Adrenal gland (tissue), 12 donors: ENCODE data around the gene ARG1. TPM values are rescaled to one million over a fixed set of nuclear protein-coding genes. Genes with fewer than 3 reads are reported as not detected.

Experiments used
- DNase-seq, 7 donors: peaks; one replicate each; pipeline ENCODE4 v3.0.0-alpha.2; 2019 to 2020
- H3K27ac ChIP-seq, 5 donors: fragments of 200-600 bp; sonication (generic) in 4 of 5; 1 replicate in 3 of 5; 2 replicates in 2 of 5; pipeline versions ENCODE4 v1.5.1 to v1.8.0; 2016 to 2020; ENCODE audit warnings: mild to moderate bottlenecking in 1 of 5
- H3K27me3 ChIP-seq: fragments of 200-600 bp; 2 replicates; pipeline ENCODE4 v1.8.0; 2021
- H3K36me3 ChIP-seq, 2 donors: fragments of 200-600 bp; replicated peaks in 1 of 2; 1 replicate in 1 of 2; 2 replicates in 1 of 2; pipeline versions ENCODE4 v1.5.1 to v1.8.0; 2018 to 2022
- H3K4me1 ChIP-seq, 2 donors: fragments of 200-600 bp; replicated peaks in 1 of 2; 1 replicate in 1 of 2; 2 replicates in 1 of 2; pipeline versions ENCODE4 v1.5.1 to v1.8.0; 2018 to 2021
- H3K4me3 ChIP-seq, 4 donors: fragments of 200-600 bp; sonication (generic) in 3 of 4; one replicate each; pipeline ENCODE4 v1.5.1; 2016 to 2018
- H3K9me3 ChIP-seq, 3 donors: fragments of 200-600 bp; sonication (generic) in 1 of 3; replicated peaks in 1 of 3; 1 replicate in 2 of 3; 2 replicates in 1 of 3; pipeline versions ENCODE4 v1.5.1 to v1.8.0; 2016 to 2021
- CTCF ChIP-seq, 6 experiments: fragments of 450-650 bp in 4 of 6; fragments of 200-600 bp in 2 of 6; sonication (generic) in 1 of 6; IDR thresholded peaks; 1 replicate in 5 of 6; 2 replicates in 1 of 6; pipeline versions ENCODE4 v1.5.1 to v1.8.0; 2016 to 2021; ENCODE audit warnings: antibody characterized with exemption in 6 of 6, mild to moderate bottlenecking in 2 of 6, moderate library complexity in 1 of 6
- POLR2A ChIP-seq, 2 donors: fragments of 450-650 bp; IDR thresholded peaks; one replicate each; pipeline ENCODE4 v1.6.1; 2017; ENCODE audit warnings: antibody characterized with exemption in 2 of 2, mild to moderate bottlenecking in 2 of 2, moderate library complexity in 1 of 2
- WGBS, 4 donors: extraction: QIAGEN DNeasy Blood & Tissue Kit in 2 of 4; methylation state at CpG; one replicate each; pipeline versions ENCODE4 v1.1.5 to v1.1.7; 2013 to 2017; 5-methylcytosine and 5-hydroxymethylcytosine counted together
- intact Hi-C, 2 donors: fragments of 100-400 bp; cut with DNase I; formaldehyde crosslinking; loops; one replicate each; pipeline versions ENCODE4 v1.14.1 to v1.15.0; 2022 to 2023
- polyA plus RNA-seq, 3 donors: library from polyadenylated mRNA; stranded (reverse); fragments of 200-250 nt in 2 of 3; fragments of 350-450 nt in 1 of 3; fragmentation: Illumina TruSeq in 1 of 3; extraction: RNeasy Lipid Tissue Mini Kit (QIAGEN cat#74804) in 1 of 3; gene quantifications; one replicate each; pipeline ENCODE4 v1.2.3, GENCODE V29; 2013 to 2014
- total RNA-seq, 9 donors: library from RNA; depleted of rRNA in 4 of 9; stranded (reverse); fragments of >200 nt in 4 of 9; fragments of 120-200 nt in 1 of 9; fragmentation: NEBNext Ultra II Directional in 1 of 9; extraction: Animal tissue kit (Norgen Biotek cat#: 25700) in 1 of 9; gene quantifications; one replicate each; pipeline versions ENCODE4 v1.1.0 to v1.2.4, GENCODE V29; 2013 to 2023
- donor health status: healthy with polysubstance abuse.
- donor health status: Bipolar disorder and iron deficiency.
- donor health status: DM: yes; HTN: yes; CAD: no.
- donor health status: DM: no; HTN: no; CAD: no.
- donor health status: DM: no; HTN: no; CAD: no.
- donor health status: DM: yes; HTN: yes; CAD: no.

Gene ARG1
- total and polyA plus RNA-seq, 12 donors = 0.20 to 0.68 (median 0.44) TPM; not detected in 4

DNA sequence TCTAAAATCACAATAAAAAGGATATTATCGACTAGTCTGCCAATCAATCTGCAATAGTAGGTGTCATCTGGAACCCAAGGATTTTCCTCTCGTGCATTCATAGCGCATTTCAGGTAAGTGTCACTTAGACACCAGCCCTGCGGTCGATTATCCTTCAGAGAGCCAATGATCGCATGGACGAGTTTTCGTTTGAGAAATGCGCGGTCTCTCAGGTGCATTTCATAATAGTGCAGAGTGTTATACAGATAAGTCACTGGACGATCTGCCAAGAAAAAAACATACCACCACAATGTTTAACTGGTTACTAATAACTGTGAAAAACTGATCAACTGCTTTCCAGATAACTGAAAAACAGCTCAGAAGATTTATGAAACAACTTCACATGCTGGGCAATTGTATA is 21.0 kb downstream of the ARG1 start:
- Histone ChIP-seq H3K27ac (no peak overlapping the region), H3K4me3 (no peak overlapping the region), H3K4me1 (no peaks in the 10 kb centered on the region), H3K9me3 (no peaks in the 10 kb centered on the region), H3K36me3 (peaks cover 0 to 97% of the 10 kb centered on the region in 2 donors), H3K27me3 (no peaks in the 10 kb centered on the region)
- no peak for DNase-seq
- 94 to 95% (median 94%) methylated on average over 11 of the region's 11 CpGs for WGBS, 4 donors
- TF ChIP-seq POLR2A (IDR thresholded peaks at IDR 0.05) (no peak), CTCF (IDR thresholded peaks at IDR 0.05) (no peak)
- intact Hi-C loops = no loop called here

- Histone ChIP-seq H3K27ac (no peak overlapping the region), H3K4me1 (no peaks in the 10 kb centered on the region), H3K36me3 (peaks cover 0 to 95% of the 10 kb centered on the region in 2 donors), H3K27me3 (no peaks in the 10 kb centered on the region), H3K4me3 (no peak overlapping the region), H3K9me3 (no peaks in the 10 kb centered on the region)
- DNase-seq = no peak
- WGBS, 4 donors = 90 to 94% (median 93%) methylated on average over 3 of the region's 3 CpGs
- intact Hi-C loops = no loop called here
- TF ChIP-seq POLR2A (IDR thresholded peaks at IDR 0.05) (no peak), CTCF (IDR thresholded peaks at IDR 0.05) (peak; percentile 23 to 53 (median 33))
Observed at GRCh38 chr6:131597446-131597845, 24.4 kb downstream of the ARG1 start.

GRCh38 chr6:131600716-131601115 is 27.7 kb downstream of the ARG1 start:
- H3K36me3 ChIP-seq = peaks cover 0 to 95% of the 10 kb centered on the region in 2 donors
- no peak overlapping the region for H3K27ac ChIP-seq
- no peaks in the 10 kb centered on the region for H3K4me1 ChIP-seq
- no peak for DNase-seq
- no peak for TF ChIP-seq CTCF (IDR thresholded peaks at IDR 0.05)
- no peak for TF ChIP-seq POLR2A (IDR thresholded peaks at IDR 0.05)
- intact Hi-C loops = no loop called here
- H3K9me3 ChIP-seq = no peaks in the 10 kb centered on the region
- H3K27me3 ChIP-seq = no peaks in the 10 kb centered on the region
- WGBS, 4 donors = 81 to 90% (median 86%) methylated on average over 4 of the region's 4 CpGs
- H3K4me3 ChIP-seq = no peak overlapping the region

DNA sequence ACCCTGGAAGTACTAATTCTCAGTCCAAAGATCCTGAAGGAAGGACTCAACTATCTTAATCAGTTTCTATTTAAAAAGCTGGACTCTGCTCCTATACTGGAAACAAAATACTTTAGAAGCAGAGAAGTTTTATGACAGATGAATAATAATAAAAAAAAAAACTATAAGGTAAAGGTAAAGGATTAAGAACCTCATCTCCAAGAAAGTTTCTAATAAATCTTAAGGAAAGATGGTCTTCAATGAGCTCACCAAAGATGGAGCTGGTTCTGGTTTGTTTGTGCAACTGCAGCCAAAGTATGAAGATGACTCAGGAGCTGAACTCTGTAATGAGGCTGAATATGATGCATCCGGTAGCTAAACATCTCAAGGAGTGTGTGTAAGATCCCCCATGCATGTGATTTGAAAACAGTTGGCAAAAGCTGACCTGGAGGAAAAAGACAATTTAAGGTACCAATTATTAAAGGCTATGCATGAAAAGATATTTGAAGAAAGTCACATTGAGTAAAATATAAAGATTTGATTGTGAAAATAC is 29.8 kb downstream of the ARG1 start:
- no peak overlapping the region for H3K4me3 ChIP-seq
- no peak for TF ChIP-seq CTCF (IDR thresholded peaks at IDR 0.05)
- no peak for DNase-seq
- intact Hi-C loops = no loop called here
- no peaks in the 10 kb centered on the region for H3K9me3 ChIP-seq
- H3K27me3 ChIP-seq = no peaks in the 10 kb centered on the region
- WGBS, 4 donors = 64 to 70% (median 67%) methylated on average over 1 of the region's 1 CpG
- H3K36me3 ChIP-seq = peaks cover 0 to 91% of the 10 kb centered on the region in 2 donors
- H3K4me1 ChIP-seq = no peaks in the 10 kb centered on the region
- H3K27ac ChIP-seq = no peak overlapping the region
